ENCODE measurements around the gene GBF1.
"Not testable (repeated sequence)": the region's sequence is repeated elsewhere in the genome, so short reads cannot be mapped to it uniquely, and the experiment has no call there.

Gene GBF1

GRCh38 chr10:102245932-102246251 is 560 bp downstream of the GBF1 start:
- Histone ChIP-seq H3K4me3 (ENCODE audit: low read depth in 1 of 2, low read length in 2 of 2) (peak overlapping the region; percentile 92 to 99), H3K9ac (ENCODE audit: low read depth in 1 of 2, low read length in 2 of 2) (peak overlapping the region; percentile 88 to 89), H3K4me1 (ENCODE audit: control insufficient read depth in 1 of 2, insufficient read depth in 2 of 2, low read length in 2 of 2) (peaks cover 37 to 63% of the 10 kb centered on the region in 2 donors), H3K36me3 (ENCODE audit: control insufficient read depth in 1 of 2, insufficient read depth in 2 of 2, low read length in 2 of 2) (no peaks in the 10 kb centered on the region), H3K27me3 (ENCODE audit: control insufficient read depth in 1 of 2, insufficient read depth in 2 of 2, low read length in 2 of 2) (peaks cover 3 to 4% of the 10 kb centered on the region in 2 donors), H3K27ac (ENCODE audit: low read depth, low read length) (peak overlapping the region; percentile 66), H3K9me3 (ENCODE audit: control insufficient read depth in 1 of 2, low read length in 2 of 2) (no peaks in the 10 kb centered on the region)

- Histone ChIP-seq H3K4me1 (ENCODE audit: control insufficient read depth in 1 of 2, insufficient read depth in 2 of 2, low read length in 2 of 2) (peaks cover 37 to 59% of the 10 kb centered on the region in 2 donors), H3K27me3 (ENCODE audit: control insufficient read depth in 1 of 2, insufficient read depth in 2 of 2, low read length in 2 of 2) (peaks cover 0 to under 1% of the 10 kb centered on the region in 2 donors), H3K4me3 (ENCODE audit: low read depth in 1 of 2, low read length in 2 of 2) (peak overlapping the region; percentile 92 to 99), H3K9ac (ENCODE audit: low read depth in 1 of 2, low read length in 2 of 2) (peak overlapping the region; percentile 88 to 89), H3K9me3 (ENCODE audit: control insufficient read depth in 1 of 2, low read length in 2 of 2) (no peaks in the 10 kb centered on the region), H3K27ac (ENCODE audit: low read depth, low read length) (no peak overlapping the region), H3K36me3 (ENCODE audit: control insufficient read depth in 1 of 2, insufficient read depth in 2 of 2, low read length in 2 of 2) (no peaks in the 10 kb centered on the region)
Measured at GRCh38 chr10:102246261-102246660, 929 bp downstream of the GBF1 start.

- Histone ChIP-seq H3K27ac (ENCODE audit: low read depth, low read length) (no peak overlapping the region), H3K9ac (ENCODE audit: low read depth in 1 of 2, low read length in 2 of 2) (no peak overlapping the region), H3K4me3 (ENCODE audit: low read depth in 1 of 2, low read length in 2 of 2) (peak overlapping the region; percentile 92 to 99), H3K27me3 (ENCODE audit: control insufficient read depth in 1 of 2, insufficient read depth in 2 of 2, low read length in 2 of 2) (no peaks in the 10 kb centered on the region), H3K36me3 (ENCODE audit: control insufficient read depth in 1 of 2, insufficient read depth in 2 of 2, low read length in 2 of 2) (no peaks in the 10 kb centered on the region), H3K4me1 (ENCODE audit: control insufficient read depth in 1 of 2, insufficient read depth in 2 of 2, low read length in 2 of 2) (peaks cover 31 to 50% of the 10 kb centered on the region in 2 donors), H3K9me3 (ENCODE audit: control insufficient read depth in 1 of 2, low read length in 2 of 2) (no peaks in the 10 kb centered on the region)
Measured at GRCh38 chr10:102247734-102248133, 2.4 kb downstream of the GBF1 start.

- not testable (repeated sequence) for H3K36me3 ChIP-seq (ENCODE audit: control insufficient read depth in 1 of 2, insufficient read depth in 2 of 2, low read length in 2 of 2); H3K9ac ChIP-seq (ENCODE audit: low read depth in 1 of 2, low read length in 2 of 2); H3K4me3 ChIP-seq (ENCODE audit: low read depth in 1 of 2, low read length in 2 of 2); H3K27me3 ChIP-seq (ENCODE audit: control insufficient read depth in 1 of 2, insufficient read depth in 2 of 2, low read length in 2 of 2); H3K9me3 ChIP-seq (ENCODE audit: control insufficient read depth in 1 of 2, low read length in 2 of 2); H3K27ac ChIP-seq (ENCODE audit: low read depth, low read length)
- peaks cover 10 to 25% of the 10 kb centered on the region in 2 donors for H3K4me1 ChIP-seq (ENCODE audit: control insufficient read depth in 1 of 2, insufficient read depth in 2 of 2, low read length in 2 of 2)
Measured at GRCh38 chr10:102252508-102252907, 7.2 kb downstream of the GBF1 start.

- Histone ChIP-seq H3K4me1 (ENCODE audit: control insufficient read depth in 1 of 2, insufficient read depth in 2 of 2, low read length in 2 of 2) (peaks cover 0 to 6% of the 10 kb centered on the region in 2 donors), H3K9ac (ENCODE audit: low read depth in 1 of 2, low read length in 2 of 2) (no peak overlapping the region), H3K27ac (ENCODE audit: low read depth, low read length) (no peak overlapping the region), H3K4me3 (ENCODE audit: low read depth in 1 of 2, low read length in 2 of 2) (no peak overlapping the region), H3K27me3 (ENCODE audit: control insufficient read depth in 1 of 2, insufficient read depth in 2 of 2, low read length in 2 of 2) (no peaks in the 10 kb centered on the region), H3K9me3 (ENCODE audit: control insufficient read depth in 1 of 2, low read length in 2 of 2) (no peaks in the 10 kb centered on the region), H3K36me3 (ENCODE audit: control insufficient read depth in 1 of 2, insufficient read depth in 2 of 2, low read length in 2 of 2) (peaks cover 0 to 8% of the 10 kb centered on the region in 2 donors)
Measured at GRCh38 chr10:102254426-102254825, 9.1 kb downstream of the GBF1 start.

GRCh38 chr10:102255404-102255803 is 10.1 kb downstream of the GBF1 start:
- Histone ChIP-seq H3K4me3 (ENCODE audit: low read depth in 1 of 2, low read length in 2 of 2) (no peak overlapping the region), H3K9me3 (ENCODE audit: control insufficient read depth in 1 of 2, low read length in 2 of 2) (no peaks in the 10 kb centered on the region), H3K36me3 (ENCODE audit: control insufficient read depth in 1 of 2, insufficient read depth in 2 of 2, low read length in 2 of 2) (peaks cover 5 to 17% of the 10 kb centered on the region in 2 donors), H3K9ac (ENCODE audit: low read depth in 1 of 2, low read length in 2 of 2) (no peak overlapping the region), H3K27ac (ENCODE audit: low read depth, low read length) (no peak overlapping the region), H3K4me1 (ENCODE audit: control insufficient read depth in 1 of 2, insufficient read depth in 2 of 2, low read length in 2 of 2) (peaks cover 0 to 2% of the 10 kb centered on the region in 2 donors), H3K27me3 (ENCODE audit: control insufficient read depth in 1 of 2, insufficient read depth in 2 of 2, low read length in 2 of 2) (no peaks in the 10 kb centered on the region)

GRCh38 chr10:102261196-102261595 is 15.9 kb downstream of the GBF1 start:
- Histone ChIP-seq H3K36me3 (ENCODE audit: control insufficient read depth in 1 of 2, insufficient read depth in 2 of 2, low read length in 2 of 2) (peaks cover 6 to 46% of the 10 kb centered on the region in 2 donors), H3K27me3 (ENCODE audit: control insufficient read depth in 1 of 2, insufficient read depth in 2 of 2, low read length in 2 of 2) (no peaks in the 10 kb centered on the region), H3K27ac (ENCODE audit: low read depth, low read length) (no peak overlapping the region), H3K4me3 (ENCODE audit: low read depth in 1 of 2, low read length in 2 of 2) (no peak overlapping the region), H3K9me3 (ENCODE audit: control insufficient read depth in 1 of 2, low read length in 2 of 2) (no peaks in the 10 kb centered on the region), H3K9ac (ENCODE audit: low read depth in 1 of 2, low read length in 2 of 2) (no peak overlapping the region), H3K4me1 (ENCODE audit: control insufficient read depth in 1 of 2, insufficient read depth in 2 of 2, low read length in 2 of 2) (peaks cover 0 to 4% of the 10 kb centered on the region in 2 donors)

GRCh38 chr10:102261842-102262241 is 16.5 kb downstream of the GBF1 start:
- Histone ChIP-seq H3K9ac (ENCODE audit: low read depth in 1 of 2, low read length in 2 of 2) (no peak overlapping the region), H3K4me1 (ENCODE audit: control insufficient read depth in 1 of 2, insufficient read depth in 2 of 2, low read length in 2 of 2) (peaks cover 3 to 4% of the 10 kb centered on the region in 2 donors), H3K9me3 (ENCODE audit: control insufficient read depth in 1 of 2, low read length in 2 of 2) (no peaks in the 10 kb centered on the region), H3K4me3 (ENCODE audit: low read depth in 1 of 2, low read length in 2 of 2) (no peak overlapping the region), H3K36me3 (ENCODE audit: control insufficient read depth in 1 of 2, insufficient read depth in 2 of 2, low read length in 2 of 2) (peaks cover 10 to 51% of the 10 kb centered on the region in 2 donors), H3K27me3 (ENCODE audit: control insufficient read depth in 1 of 2, insufficient read depth in 2 of 2, low read length in 2 of 2) (no peaks in the 10 kb centered on the region), H3K27ac (ENCODE audit: low read depth, low read length) (no peak overlapping the region)

- Histone ChIP-seq H3K27ac (ENCODE audit: low read depth, low read length) (no peak overlapping the region), H3K9ac (ENCODE audit: low read depth in 1 of 2, low read length in 2 of 2) (no peak overlapping the region)
Measured at GRCh38 chr10:102262744-102263370, 17.5 kb downstream of the GBF1 start.

GRCh38 chr10:102264371-102264770 is 19.0 kb downstream of the GBF1 start:
- Histone ChIP-seq H3K9ac (ENCODE audit: low read depth in 1 of 2, low read length in 2 of 2) (no peak overlapping the region), H3K27ac (ENCODE audit: low read depth, low read length) (no peak overlapping the region), H3K9me3 (ENCODE audit: control insufficient read depth in 1 of 2, low read length in 2 of 2) (no peaks in the 10 kb centered on the region), H3K4me1 (ENCODE audit: control insufficient read depth in 1 of 2, insufficient read depth in 2 of 2, low read length in 2 of 2) (peaks cover 8 to 17% of the 10 kb centered on the region in 2 donors), H3K36me3 (ENCODE audit: control insufficient read depth in 1 of 2, insufficient read depth in 2 of 2, low read length in 2 of 2) (peaks cover 10 to 51% of the 10 kb centered on the region in 2 donors), H3K4me3 (ENCODE audit: low read depth in 1 of 2, low read length in 2 of 2) (no peak overlapping the region), H3K27me3 (ENCODE audit: control insufficient read depth in 1 of 2, insufficient read depth in 2 of 2, low read length in 2 of 2) (no peaks in the 10 kb centered on the region)

More at GRCh38 chr10:102262744-102263370, 17.5 kb downstream of the GBF1 start:
- Histone ChIP-seq H3K36me3 (ENCODE audit: control insufficient read depth in 1 of 2, insufficient read depth in 2 of 2, low read length in 2 of 2) (peaks cover 10 to 52% of the 10 kb centered on the region in 2 donors), H3K4me3 (ENCODE audit: low read depth in 1 of 2, low read length in 2 of 2) (no peak overlapping the region), H3K27me3 (ENCODE audit: control insufficient read depth in 1 of 2, insufficient read depth in 2 of 2, low read length in 2 of 2) (no peaks in the 10 kb centered on the region), H3K9me3 (ENCODE audit: control insufficient read depth in 1 of 2, low read length in 2 of 2) (no peaks in the 10 kb centered on the region), H3K4me1 (ENCODE audit: control insufficient read depth in 1 of 2, insufficient read depth in 2 of 2, low read length in 2 of 2) (peaks cover 3 to 8% of the 10 kb centered on the region in 2 donors)

Data from duodenal mucosa (tissue), 2 donors.